ENCODE data around the gene FAM174C.

GRCh38 chr19:1239796-1240737, 35.3 kb upstream of the FAM174C start:
- TF ChIP-seq CTCF (conservative IDR thresholded peaks at IDR 0.05; ENCODE audit: low read depth, low read length) (peak; percentile 61), EZH2phosphoT487 (IDR thresholded peaks at IDR 0.05; ENCODE audit: borderline replicate concordance, low read length) (no peak), EZH2 (IDR thresholded peaks at IDR 0.05; ENCODE audit: low read length, unreplicated experiment) (no peak)
